RWPE1 (cell line): Measurements from ENCODE around the gene C12orf76.

ENCODE experiments used
- CTCF ChIA-PET: fragments of 350-600 bp; sonication (Branson Sonifier 250); formaldehyde crosslinking; extraction: SDS; loops from one replicate; lab custom pipeline; 2021; lab: Yijun Ruan, JAX
- POLR2A ChIA-PET: fragments of 400-600 bp; formaldehyde crosslinking; extraction: SDS; loops from one replicate; lab custom pipeline; 2020; ENCODE audit warnings: antibody characterized with exemption; ENCODE audit not compliant: low non-redundant PET; lab: Yijun Ruan, JAX
- DNase-seq: peaks from one replicate; pipeline ENCODE4 v3.0.0; 2012; ENCODE audit warnings: low spot score
- H3K27ac ChIP-seq: fragments of 450-650 bp; 2 replicates; pipeline ENCODE4 v1.5.1; 2017
- TF ChIP-seq, protein P1 (sequence below): fragments of 450-650 bp; conservative IDR thresholded peaks from 2 replicates; pipeline ENCODE4 v1.5.1; 2017; ENCODE audit warnings: low read depth, mild to moderate bottlenecking

Gene C12orf76

DNA sequence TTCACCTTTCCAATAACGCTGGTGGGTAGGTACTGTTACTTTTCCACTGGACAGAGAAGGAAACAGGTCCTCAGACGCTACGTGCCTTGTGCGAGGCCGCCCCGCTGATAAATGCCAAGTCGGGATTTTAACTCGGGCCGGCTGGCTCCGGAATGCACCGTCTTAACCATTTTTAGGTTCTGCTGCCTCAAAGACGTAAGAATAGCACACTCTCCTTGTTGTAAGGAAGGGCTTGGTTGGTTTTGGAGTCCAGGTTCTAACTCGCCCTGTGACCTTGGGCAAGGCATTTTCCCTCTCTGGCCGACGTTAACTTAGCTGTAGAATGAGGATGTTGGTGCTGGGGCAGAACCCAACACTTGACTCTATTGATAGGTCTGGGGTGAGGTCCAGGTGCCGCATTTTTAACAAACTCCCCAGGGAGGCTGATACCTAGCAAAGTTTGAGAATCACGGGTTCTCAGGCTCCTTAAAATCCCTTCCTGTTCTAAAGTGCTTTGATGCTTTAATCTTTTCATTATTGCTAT lies 48.3 kb downstream of the C12orf76 start:
- TF ChIP-seq, protein P1, sequence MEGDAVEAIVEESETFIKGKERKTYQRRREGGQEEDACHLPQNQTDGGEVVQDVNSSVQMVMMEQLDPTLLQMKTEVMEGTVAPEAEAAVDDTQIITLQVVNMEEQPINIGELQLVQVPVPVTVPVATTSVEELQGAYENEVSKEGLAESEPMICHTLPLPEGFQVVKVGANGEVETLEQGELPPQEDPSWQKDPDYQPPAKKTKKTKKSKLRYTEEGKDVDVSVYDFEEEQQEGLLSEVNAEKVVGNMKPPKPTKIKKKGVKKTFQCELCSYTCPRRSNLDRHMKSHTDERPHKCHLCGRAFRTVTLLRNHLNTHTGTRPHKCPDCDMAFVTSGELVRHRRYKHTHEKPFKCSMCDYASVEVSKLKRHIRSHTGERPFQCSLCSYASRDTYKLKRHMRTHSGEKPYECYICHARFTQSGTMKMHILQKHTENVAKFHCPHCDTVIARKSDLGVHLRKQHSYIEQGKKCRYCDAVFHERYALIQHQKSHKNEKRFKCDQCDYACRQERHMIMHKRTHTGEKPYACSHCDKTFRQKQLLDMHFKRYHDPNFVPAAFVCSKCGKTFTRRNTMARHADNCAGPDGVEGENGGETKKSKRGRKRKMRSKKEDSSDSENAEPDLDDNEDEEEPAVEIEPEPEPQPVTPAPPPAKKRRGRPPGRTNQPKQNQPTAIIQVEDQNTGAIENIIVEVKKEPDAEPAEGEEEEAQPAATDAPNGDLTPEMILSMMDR: no peak
- H3K27ac ChIP-seq: peak overlapping the region; percentile 77
- no peak for DNase-seq
- CTCF ChIA-PET: no interaction called here
- POLR2A ChIA-PET: no interaction called here

DNA sequence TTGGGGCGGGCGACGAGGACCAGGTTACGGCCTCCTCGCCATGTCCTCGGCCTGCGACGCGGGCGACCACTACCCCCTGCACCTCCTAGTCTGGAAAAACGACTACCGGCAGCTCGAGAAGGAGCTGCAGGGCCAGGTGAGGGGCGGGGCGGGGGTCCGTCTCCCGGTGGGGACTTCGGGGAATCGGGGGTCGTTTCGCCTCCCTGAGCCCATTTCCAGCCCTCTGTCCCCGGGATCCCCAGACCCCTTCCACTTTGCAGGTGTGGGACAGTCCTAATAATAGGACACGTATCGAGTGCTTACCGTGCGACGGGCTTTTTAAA lies 48.7 kb downstream of the C12orf76 start:
- CTCF ChIA-PET: no interaction called here
- POLR2A ChIA-PET: no interaction called here
- TF ChIP-seq, protein P1: no peak
- no peak for DNase-seq
- peak overlapping the region; percentile 77 for H3K27ac ChIP-seq

DNA sequence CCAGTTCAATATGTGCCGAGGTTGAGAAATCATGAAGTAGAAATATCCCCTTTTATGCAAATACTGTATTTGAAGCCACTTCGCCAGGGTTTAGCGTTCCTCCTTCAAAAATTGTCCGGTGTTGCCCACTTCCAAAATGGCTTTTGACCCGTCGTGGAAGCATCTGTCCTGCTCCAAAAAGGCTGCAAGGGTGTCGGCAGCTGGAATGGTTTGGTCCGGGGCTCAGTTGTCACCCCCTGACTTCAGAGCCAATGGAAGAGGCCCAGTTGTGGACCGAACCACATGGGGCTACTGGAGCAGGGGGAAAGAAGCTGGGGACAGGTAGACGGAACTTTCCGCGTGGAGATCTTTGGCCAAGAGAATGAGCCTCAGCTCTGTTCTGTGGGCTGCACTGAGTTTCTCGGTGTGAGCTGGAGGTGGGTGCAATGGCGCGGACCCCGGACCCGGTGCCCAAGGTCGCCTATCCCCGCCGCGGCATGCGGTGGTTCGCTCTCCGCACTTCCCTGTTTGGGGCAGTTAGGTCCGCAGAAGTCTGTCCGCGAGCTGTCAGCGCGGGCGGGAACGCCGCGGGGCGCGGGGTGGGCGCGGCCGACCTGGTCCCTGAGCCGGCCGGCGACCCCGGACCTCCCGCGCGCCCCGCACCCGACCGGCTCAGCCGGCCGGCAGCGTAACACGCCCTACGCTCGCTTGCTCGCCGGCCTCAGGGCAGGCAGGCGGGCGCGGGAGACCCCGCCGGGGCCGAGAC lies 49.2 kb downstream of the C12orf76 start, which contains the start of gene ANKRD13A:
Gene ANKRD13A (plus strand): TSS at position 527 of the 745 bp plus-strand sequence. CDS start 259 bp downstream, outside the sequence.
- CTCF ChIA-PET: no interaction called here
- POLR2A ChIA-PET: no interaction called here
- H3K27ac ChIP-seq: peak within 1 kb of the TSS; percentile 77
- DNase-seq: peak; percentile 93
- TF ChIP-seq, protein P1: no peak

DNA sequence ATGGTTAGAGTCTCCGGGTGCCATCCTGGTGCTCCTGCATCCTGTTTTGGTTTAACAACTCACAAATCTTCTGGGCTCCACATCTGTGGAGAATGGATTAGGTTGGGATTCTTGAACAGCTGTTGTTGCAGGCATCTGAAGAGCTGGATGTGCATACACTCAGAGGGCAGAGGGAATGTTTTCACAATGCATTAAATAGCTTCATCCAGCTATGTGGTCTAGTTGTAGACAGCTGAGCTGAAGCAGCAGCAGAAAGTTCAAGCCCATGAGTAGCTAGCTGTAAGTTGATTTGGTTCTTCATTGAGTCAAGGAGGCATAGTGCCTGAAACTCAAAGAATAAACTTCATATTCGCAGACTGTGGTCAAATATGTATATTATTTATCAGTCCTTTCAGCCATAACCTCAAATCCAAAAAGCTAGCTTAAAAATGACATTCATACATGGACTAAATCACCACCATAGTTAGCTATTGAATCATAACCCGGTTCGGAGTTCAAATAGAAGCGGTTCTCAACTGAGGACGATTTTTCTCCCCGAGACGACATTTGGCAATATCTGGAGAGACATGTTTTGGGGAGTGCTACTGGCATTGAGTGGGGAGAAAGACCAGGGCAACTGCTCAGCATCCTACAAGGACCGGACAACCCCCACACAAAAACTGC lies 50.0 kb downstream of the C12orf76 start:
- ChIA-PET POLR2A (interaction anchor here (0.5 kb wide), 1 partner anchor 577 kb away, joined by 5 read pairs; no protein-coding TSS in a partner anchor), CTCF (no interaction called here)
- peak overlapping the region; percentile 77 for H3K27ac ChIP-seq
- TF ChIP-seq, protein P1: no peak
- no peak for DNase-seq

DNA sequence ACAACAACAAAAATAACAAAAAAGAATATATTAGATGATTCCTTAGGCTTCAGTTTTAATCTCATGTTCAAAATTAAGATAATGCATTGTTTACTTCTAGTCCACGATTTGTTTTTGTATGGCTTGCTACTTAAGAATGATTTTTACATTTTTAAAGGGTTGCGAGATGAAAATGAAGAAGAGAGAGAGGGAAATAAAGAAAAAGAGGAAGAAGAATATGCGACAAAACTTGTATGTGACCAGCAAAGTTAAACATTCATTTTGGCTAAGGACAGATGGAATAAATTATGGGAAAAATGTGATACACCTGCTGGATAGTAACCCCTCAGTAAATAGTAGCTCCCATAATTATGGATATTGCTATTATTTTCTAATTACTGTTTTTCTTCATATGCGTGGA lies 50.9 kb downstream of the C12orf76 start:
- TF ChIP-seq, protein P1: no peak
- no peak for DNase-seq
- CTCF ChIA-PET: no interaction called here
- no peak overlapping the region for H3K27ac ChIP-seq
- POLR2A ChIA-PET: no interaction called here

DNA sequence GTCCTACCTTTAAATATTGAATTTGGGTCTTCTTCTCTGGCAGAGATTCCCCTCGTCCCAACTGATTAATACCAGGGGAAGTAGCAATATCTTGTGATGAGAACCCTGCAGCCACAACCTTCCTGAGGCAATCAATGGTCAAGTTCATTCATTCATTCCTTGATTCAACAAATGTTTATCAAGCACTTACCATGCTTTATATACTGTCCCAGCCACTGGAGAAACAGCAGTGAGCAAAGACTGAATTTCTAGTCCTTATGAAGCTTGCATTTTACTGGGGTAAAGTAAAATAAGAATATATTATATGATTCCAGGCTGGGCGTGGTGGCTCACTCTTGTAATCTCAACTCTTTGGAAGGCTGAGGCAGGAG lies 51.9 kb downstream of the C12orf76 start:
- TF ChIP-seq, protein P1: no peak
- POLR2A ChIA-PET: no interaction called here
- CTCF ChIA-PET: no interaction called here
- peak overlapping the region; percentile 75 for H3K27ac ChIP-seq
- no peak for DNase-seq
